K562 (cell line): ENCODE results near the gene LAMTOR1. TPM values are rescaled to one million over a fixed set of nuclear protein-coding genes. Genes with fewer than 3 reads are reported as not detected.

Experiments used
- BRF1 ChIP-seq: IDR thresholded peaks from 3 replicates; pipeline ENCODE4 v1.6.1; 2011; ENCODE audit warnings: borderline replicate concordance, mild to moderate bottlenecking; ENCODE audit not compliant: insufficient read length; ENCODE audit errors: extremely low read depth
- CBFB ChIP-seq: sonication (generic); formaldehyde crosslinking; IDR thresholded peaks from 2 replicates; pipeline ENCODE4 v1.4.0; 2020; ENCODE audit warnings: mild to moderate bottlenecking, missing genetic modification reagents
- COPS2 ChIP-seq: fragments of 450-650 bp; conservative IDR thresholded peaks from 2 replicates; pipeline ENCODE4 v1.6.1; 2016; ENCODE audit warnings: mild to moderate bottlenecking, moderate library complexity
- CREB1 ChIP-seq, 2 experiments: sonication (generic) in 1 of 2; formaldehyde crosslinking in 1 of 2; IDR thresholded peaks; 2 replicates each; pipeline versions ENCODE4 v1.6.1 to v1.8.0; 2012 to 2022; ENCODE audit warnings: inconsistent platforms in 1 of 2, mild to moderate bottlenecking in 1 of 2, missing genetic modification reagents in 1 of 2, moderate library complexity in 1 of 2
- FOSL1 ChIP-seq: fragments of 200-800 bp; sonication (Bioruptor generic); conservative IDR thresholded peaks from 2 replicates; pipeline ENCODE4 v1.6.1; 2016; ENCODE audit warnings: missing genetic modification characterization, missing compliant biosample characterization
- HOXB6 ChIP-seq: fragments of 250-450 bp; sonication (Bioruptor Pico); IDR thresholded peaks from 2 replicates; pipeline ENCODE4 v1.5.1; 2022; ENCODE audit warnings: mild to moderate bottlenecking, borderline replicate concordance
- ID3 ChIP-seq, 2 experiments: fragments of 250-450 bp in 1 of 2; fragments of 450-650 bp in 1 of 2; sonication (Bioruptor Pico) in 1 of 2; IDR thresholded peaks; 2 replicates each; pipeline versions ENCODE4 v1.6.1 to v1.8.0; 2016 to 2021; ENCODE audit warnings: mild to moderate bottlenecking in 2 of 2, moderate library complexity in 2 of 2, missing compliant biosample characterization in 1 of 2, missing genetic modification characterization in 1 of 2
- KLF1 ChIP-seq: fragments of 450-650 bp; IDR thresholded peaks from 2 replicates; pipeline ENCODE4 v1.6.1; 2016; ENCODE audit warnings: missing genetic modification characterization, missing compliant biosample characterization
- NCOA6 ChIP-seq: fragments of 450-650 bp; IDR thresholded peaks from 2 replicates; pipeline ENCODE4 v1.6.1; 2017; ENCODE audit warnings: mild to moderate bottlenecking
- SMARCE1 ChIP-seq: fragments of 450-650 bp; IDR thresholded peaks from 2 replicates; pipeline ENCODE4 v1.7.1; 2016; ENCODE audit warnings: mild to moderate bottlenecking
- SRSF9 ChIP-seq: fragments of 200-400 bp; formaldehyde crosslinking; IDR thresholded peaks from 2 replicates; pipeline ENCODE4 v1.6.1; 2017; ENCODE audit warnings: low read depth, low read length, borderline replicate concordance
- SUPT5H ChIP-seq: fragments of 450-650 bp; IDR thresholded peaks from 2 replicates; pipeline ENCODE4 v1.6.1; 2016
- XRCC3 ChIP-seq: fragments of 450-650 bp; IDR thresholded peaks from 2 replicates; pipeline ENCODE4 v1.6.1; 2017; ENCODE audit warnings: mild to moderate bottlenecking, moderate library complexity
- YY1 ChIP-seq, 3 experiments: IDR thresholded peaks; 2 replicates each; pipeline ENCODE4 v1.6.1; 2011; ENCODE audit warnings: low read length in 2 of 3, mild to moderate bottlenecking in 2 of 3, moderate library complexity in 2 of 3, borderline replicate concordance in 1 of 3, control low read depth in 1 of 3, low read depth in 1 of 3; ENCODE audit not compliant: insufficient read depth in 3 of 3, insufficient replicate concordance in 2 of 3, control insufficient read depth in 1 of 3, insufficient read length in 1 of 3; ENCODE audit errors: extremely low read depth in 1 of 3
- ZBTB1 ChIP-seq: sonication (generic); formaldehyde crosslinking; IDR thresholded peaks from 2 replicates; pipeline ENCODE4 v1.8.1; 2023; ENCODE audit warnings: missing genetic modification reagents, low read depth, mild to moderate bottlenecking, borderline replicate concordance
- ZNF174 ChIP-seq: fragments of 250-450 bp; sonication (Bioruptor Pico); IDR thresholded peaks from 2 replicates; pipeline ENCODE4 v1.4.0; 2020; ENCODE audit warnings: mild to moderate bottlenecking
- ZNF24 ChIP-seq: fragments of 450-650 bp; IDR thresholded peaks from 2 replicates; pipeline ENCODE4 v1.6.1; 2016
- ZNF311 ChIP-seq: fragments of 250-450 bp; sonication (Bioruptor Pico); IDR thresholded peaks from 2 replicates; pipeline ENCODE4 v1.4.0; 2020; ENCODE audit warnings: mild to moderate bottlenecking, moderate library complexity
- ZNF584 ChIP-seq: fragments of 200-800 bp; sonication (Bioruptor generic); IDR thresholded peaks from 2 replicates; pipeline ENCODE4 v1.6.1; 2016; ENCODE audit warnings: low read depth, mild to moderate bottlenecking, missing genetic modification characterization, missing compliant biosample characterization
- ZNF785 ChIP-seq: fragments of 250-450 bp; sonication (Bioruptor Pico); IDR thresholded peaks from 2 replicates; pipeline ENCODE4 v1.4.0; 2020; ENCODE audit warnings: mild to moderate bottlenecking
- polyA plus RNA-seq, 8 experiments: library from polyadenylated mRNA; depleted of rRNA in 4 of 8; stranded (reverse) in 5 of 8; unstranded in 3 of 8; fragments of >200 nt; fragmentation: Nextera tagmentation in 2 of 8; fragmentation: Illumina TruSeq in 1 of 8; extraction: Ambion mirVana in 2 of 8; extraction: Trizol in 1 of 8; gene quantifications; 2 replicates each; pipeline versions ENCODE4 v1.2.1 to v1.2.3, GENCODE V29; 2011 to 2014; ENCODE audit warnings: inconsistent platforms in 1 of 8, missing spikeins in 1 of 8
- total RNA-seq, 7 experiments: library from RNA; depleted of rRNA in 6 of 7; stranded (reverse); fragments of >200 nt in 6 of 7; fragmentation: Illumina TruSeq in 2 of 7; extraction: Trizol in 2 of 7; gene quantifications; 2 replicates each; pipeline versions ENCODE4 v1.2.1 to v1.2.3, GENCODE V29; 2011 to 2021; ENCODE audit warnings: low replicate concordance in 1 of 7
- TF ChIP-seq, protein P1 (sequence below): fragments of 250-450 bp; sonication (Bioruptor Pico); IDR thresholded peaks from 2 replicates; pipeline ENCODE4 v1.8.0; 2022; ENCODE audit warnings: inconsistent platforms
- TF ChIP-seq, protein P2 (sequence below), 2 experiments: fragments of 450-650 bp in 1 of 2; sonication (generic) in 1 of 2; formaldehyde crosslinking; conservative IDR thresholded peaks; 2 replicates each; pipeline versions ENCODE4 v1.4.0 to v1.8.1; 2020 to 2022; ENCODE audit warnings: mild to moderate bottlenecking in 1 of 2, missing genetic modification reagents in 1 of 2
- TF ChIP-seq, protein P3 (sequence below): IDR thresholded peaks from 2 replicates; pipeline ENCODE4 v1.6.1; 2012; ENCODE audit warnings: low read depth, low read length, improper control_type of control experiment, borderline replicate concordance

The LAMTOR1 gene
- total and polyA plus RNA-seq, 9 of the 15 experiments (the other 6 are each of a cell fraction or from before 2014, with no cell fraction given) = 62.6 to 104 (median 85.3) TPM

DNA sequence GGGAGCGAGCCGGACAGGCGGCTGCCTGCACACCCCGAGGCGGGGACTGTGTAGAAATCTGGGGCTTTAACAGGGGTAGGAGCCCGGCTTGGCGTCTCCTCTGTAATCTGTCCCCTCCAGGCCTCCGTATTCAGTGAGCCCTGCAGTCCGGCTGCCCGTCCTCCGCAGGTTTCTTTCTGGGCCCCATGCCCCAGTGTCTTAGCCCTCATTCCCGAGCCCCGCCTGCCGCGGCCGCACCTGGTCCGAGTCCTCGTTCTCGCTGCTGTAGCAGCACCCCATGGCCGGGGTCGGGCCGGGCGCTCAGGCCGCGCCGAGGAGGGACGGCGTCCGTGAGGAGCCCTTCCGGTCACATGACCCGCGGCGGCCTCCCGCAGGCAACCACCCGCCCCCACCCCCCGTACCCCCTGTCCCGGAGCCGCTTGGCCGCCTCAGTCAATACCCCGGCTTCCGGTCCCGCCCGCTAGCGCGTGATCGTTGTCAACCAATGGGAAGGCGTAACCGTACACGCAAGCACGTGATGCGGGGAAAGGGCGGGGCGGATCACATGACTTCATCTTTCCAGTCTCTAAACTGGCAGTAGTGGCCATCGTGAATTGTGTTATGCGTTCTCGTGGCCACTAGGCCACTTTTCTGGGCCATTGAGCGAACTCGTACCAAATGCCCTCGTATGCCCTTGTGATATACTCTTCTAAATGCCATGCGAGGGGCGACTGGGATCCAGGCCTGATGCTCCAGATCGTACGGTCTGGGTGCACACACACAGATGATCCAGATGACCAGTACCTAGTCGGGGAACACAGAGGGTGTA lies at the start of gene LAMTOR1 (continued):
- TF ChIP-seq CREB1 (IDR thresholded peaks at IDR 0.05) (peak; percentile 26; the same call in 1 of the 2 replicates), CREB1 (CRISPR knock-in tag; IDR thresholded peaks at IDR 0.05) (peak; percentile 43; the same call in 1 of the 2 replicates), COPS2 (no peak), SMARCE1 (no peak), ID3 (CRISPR knock-in tag; IDR thresholded peaks at IDR 0.05) (no peak), ID3 (tag; IDR thresholded peaks at IDR 0.05) (peak; percentile 16), ZNF311 (CRISPR knock-in tag) (no peak), HOXB6 (CRISPR knock-in tag) (no peak), SUPT5H (peak; percentile 87), BRF1 (no peak), XRCC3 (no peak), NCOA6 (no peak), ZBTB1 (CRISPR knock-in tag) (no peak), FOSL1 (tag) (no peak; the same call in 1 of the 2 replicates), ZNF785 (CRISPR knock-in tag) (no peak), YY1 (IDR thresholded peaks at IDR 0.05; ENCODE audit: borderline replicate concordance in 1 of 3, control insufficient read depth in 1 of 3, extremely low read depth in 1 of 3, insufficient read depth in 3 of 3, insufficient read length in 1 of 3, insufficient replicate concordance in 2 of 3, low read depth in 1 of 3, low read length in 2 of 3) (peak in 2 of 3 experiments; percentile 60 to 61), CBFB (CRISPR knock-in tag) (peak; percentile 80; the same call in 1 of the 2 replicates), SRSF9 (no peak), ZNF584 (CRISPR knock-in tag) (peak; percentile 65), KLF1 (tag) (peak; percentile 93), ZNF24 (no peak), ZNF174 (CRISPR knock-in tag) (no peak)
- TF ChIP-seq, protein P1, sequence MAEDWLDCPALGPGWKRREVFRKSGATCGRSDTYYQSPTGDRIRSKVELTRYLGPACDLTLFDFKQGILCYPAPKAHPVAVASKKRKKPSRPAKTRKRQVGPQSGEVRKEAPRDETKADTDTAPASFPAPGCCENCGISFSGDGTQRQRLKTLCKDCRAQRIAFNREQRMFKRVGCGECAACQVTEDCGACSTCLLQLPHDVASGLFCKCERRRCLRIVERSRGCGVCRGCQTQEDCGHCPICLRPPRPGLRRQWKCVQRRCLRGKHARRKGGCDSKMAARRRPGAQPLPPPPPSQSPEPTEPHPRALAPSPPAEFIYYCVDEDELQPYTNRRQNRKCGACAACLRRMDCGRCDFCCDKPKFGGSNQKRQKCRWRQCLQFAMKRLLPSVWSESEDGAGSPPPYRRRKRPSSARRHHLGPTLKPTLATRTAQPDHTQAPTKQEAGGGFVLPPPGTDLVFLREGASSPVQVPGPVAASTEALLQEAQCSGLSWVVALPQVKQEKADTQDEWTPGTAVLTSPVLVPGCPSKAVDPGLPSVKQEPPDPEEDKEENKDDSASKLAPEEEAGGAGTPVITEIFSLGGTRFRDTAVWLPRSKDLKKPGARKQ = no peak
- TF ChIP-seq, protein P2, sequence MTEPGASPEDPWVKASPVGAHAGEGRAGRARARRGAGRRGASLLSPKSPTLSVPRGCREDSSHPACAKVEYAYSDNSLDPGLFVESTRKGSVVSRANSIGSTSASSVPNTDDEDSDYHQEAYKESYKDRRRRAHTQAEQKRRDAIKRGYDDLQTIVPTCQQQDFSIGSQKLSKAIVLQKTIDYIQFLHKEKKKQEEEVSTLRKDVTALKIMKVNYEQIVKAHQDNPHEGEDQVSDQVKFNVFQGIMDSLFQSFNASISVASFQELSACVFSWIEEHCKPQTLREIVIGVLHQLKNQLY (CRISPR knock-in tag; conservative IDR thresholded peaks at IDR 0.05) = no peak
- TF ChIP-seq, protein P3, sequence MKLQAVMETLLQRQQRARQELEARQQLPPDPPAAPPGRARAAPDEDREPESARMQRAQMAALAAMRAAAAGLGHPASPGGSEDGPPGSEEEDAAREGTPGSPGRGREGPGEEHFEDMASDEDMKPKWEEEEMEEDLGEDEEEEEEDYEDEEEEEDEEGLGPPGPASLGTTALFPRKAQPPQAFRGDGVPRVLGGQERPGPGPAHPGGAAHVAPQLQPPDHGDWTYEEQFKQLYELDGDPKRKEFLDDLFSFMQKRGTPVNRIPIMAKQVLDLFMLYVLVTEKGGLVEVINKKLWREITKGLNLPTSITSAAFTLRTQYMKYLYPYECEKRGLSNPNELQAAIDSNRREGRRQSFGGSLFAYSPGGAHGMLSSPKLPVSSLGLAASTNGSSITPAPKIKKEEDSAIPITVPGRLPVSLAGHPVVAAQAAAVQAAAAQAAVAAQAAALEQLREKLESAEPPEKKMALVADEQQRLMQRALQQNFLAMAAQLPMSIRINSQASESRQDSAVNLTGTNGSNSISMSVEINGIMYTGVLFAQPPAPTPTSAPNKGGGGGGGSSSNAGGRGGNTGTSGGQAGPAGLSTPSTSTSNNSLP = no peak
